Stimulated activated CD4-positive, alpha-beta T cell treated with anti-CD3 and anti-CD28 coated beads, TNF-alpha, amount 100 ng/mL, for 1 hour (primary cell): Measurements from ENCODE around the gene ZNF358.

ENCODE experiments used
- DNase-seq, 3 donors: peaks; one replicate each; pipeline ENCODE4 v3.0.0-alpha.2; 2020; ENCODE audit warnings: low read depth in 3 of 3, low spot score in 1 of 3

ZNF358 gene

DNA sequence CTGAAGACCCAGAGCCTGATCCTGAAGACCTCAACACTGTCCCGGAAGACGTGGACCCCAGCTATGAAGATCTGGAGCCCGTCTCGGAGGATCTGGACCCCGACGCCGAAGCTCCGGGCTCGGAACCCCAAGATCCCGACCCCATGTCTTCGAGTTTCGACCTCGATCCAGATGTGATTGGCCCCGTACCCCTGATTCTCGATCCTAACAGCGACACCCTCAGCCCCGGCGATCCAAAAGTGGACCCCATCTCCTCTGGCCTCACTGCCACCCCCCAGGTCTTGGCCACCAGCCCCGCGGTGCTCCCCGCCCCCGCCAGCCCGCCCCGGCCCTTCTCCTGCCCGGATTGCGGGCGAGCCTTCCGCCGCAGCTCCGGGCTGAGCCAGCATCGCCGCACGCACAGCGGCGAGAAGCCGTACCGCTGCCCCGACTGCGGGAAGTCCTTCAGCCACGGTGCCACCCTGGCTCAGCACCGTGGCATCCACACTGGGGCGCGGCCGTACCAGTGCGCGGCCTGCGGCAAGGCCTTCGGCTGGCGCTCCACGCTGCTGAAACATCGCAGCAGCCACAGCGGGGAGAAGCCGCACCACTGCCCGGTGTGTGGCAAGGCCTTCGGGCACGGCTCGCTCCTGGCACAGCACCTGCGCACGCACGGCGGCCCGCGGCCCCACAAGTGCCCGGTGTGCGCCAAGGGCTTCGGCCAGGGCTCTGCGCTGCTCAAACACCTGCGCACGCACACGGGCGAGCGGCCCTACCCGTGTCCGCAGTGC is 3.6 kb downstream of the ZNF358 start:
- no peak for DNase-seq

DNA sequence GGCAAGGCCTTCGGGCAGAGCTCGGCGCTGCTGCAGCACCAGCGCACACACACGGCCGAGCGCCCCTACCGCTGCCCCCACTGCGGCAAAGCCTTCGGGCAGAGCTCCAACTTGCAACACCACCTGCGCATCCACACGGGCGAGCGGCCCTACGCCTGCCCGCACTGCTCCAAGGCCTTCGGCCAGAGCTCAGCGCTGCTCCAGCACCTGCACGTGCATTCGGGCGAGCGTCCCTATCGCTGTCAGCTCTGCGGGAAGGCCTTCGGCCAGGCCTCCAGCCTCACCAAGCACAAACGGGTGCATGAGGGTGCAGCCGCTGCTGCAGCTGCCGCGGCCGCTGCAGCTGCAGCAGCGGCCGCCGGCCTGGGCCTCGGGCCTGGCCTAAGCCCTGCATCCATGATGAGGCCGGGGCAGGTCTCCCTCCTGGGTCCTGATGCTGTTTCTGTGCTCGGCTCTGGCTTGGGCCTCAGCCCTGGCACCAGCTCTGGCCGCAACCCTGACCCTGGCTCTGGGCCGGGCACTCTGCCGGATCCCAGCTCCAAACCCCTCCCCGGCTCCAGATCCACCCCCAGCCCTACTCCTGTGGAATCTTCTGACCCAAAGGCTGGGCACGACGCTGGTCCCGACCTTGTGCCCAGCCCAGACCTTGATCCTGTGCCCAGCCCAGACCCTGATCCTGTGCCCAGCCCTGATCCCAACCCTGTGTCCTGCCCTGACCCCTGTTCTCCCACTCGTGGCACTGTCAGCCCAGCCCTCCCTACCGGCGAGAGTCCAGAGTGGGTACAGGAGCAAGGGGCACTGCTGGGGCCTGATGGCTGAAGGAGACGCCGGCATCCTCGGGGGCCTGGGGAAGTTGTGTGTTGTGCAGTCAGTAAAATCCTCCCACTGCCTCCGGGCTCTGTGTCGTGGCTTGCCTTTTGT is 4.5 kb downstream of the ZNF358 start:
- DNase-seq, result no peak

DNA sequence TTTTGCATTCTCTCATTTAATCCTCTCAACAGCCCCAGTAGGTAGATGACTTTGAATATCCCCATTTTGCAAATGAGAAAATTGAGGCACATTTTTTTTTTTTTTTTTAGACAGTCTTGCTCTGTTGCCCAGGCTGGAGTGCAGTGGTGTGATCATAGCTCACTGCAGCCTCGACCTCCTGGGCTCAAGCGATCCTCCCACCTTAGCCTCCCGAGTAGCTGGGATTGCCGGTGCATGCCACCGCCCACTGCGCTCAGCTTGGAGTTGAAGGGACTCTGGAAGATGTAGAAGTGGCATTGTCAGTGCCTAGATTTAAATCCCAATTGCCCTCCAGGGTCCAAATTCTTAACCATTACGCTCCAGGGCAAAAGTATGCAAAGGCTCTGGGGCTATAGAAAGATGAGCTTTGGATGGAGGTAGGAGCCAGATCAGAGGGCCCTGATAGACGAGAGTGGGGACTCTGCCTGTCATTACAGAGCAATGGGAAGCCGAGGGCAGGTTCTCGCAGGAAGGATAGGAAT is 5.7 kb downstream of the ZNF358 start:
- no peak for DNase-seq

- peak; percentile 99 for DNase-seq
Observed at GRCh38 chr19:7522072-7522922, 6.4 kb downstream of the ZNF358 start, which contains the start of gene MCOLN1. Gene MCOLN1 (plus strand): TSS chr19:7522624. CDS start chr19:7522751, 127 bp downstream.

- no peak for DNase-seq
Observed at GRCh38 chr19:7522923-7523667, 7.2 kb downstream of the ZNF358 start.

- DNase-seq, result no peak
Observed at GRCh38 chr19:7524523-7524922, 8.6 kb downstream of the ZNF358 start.

DNA sequence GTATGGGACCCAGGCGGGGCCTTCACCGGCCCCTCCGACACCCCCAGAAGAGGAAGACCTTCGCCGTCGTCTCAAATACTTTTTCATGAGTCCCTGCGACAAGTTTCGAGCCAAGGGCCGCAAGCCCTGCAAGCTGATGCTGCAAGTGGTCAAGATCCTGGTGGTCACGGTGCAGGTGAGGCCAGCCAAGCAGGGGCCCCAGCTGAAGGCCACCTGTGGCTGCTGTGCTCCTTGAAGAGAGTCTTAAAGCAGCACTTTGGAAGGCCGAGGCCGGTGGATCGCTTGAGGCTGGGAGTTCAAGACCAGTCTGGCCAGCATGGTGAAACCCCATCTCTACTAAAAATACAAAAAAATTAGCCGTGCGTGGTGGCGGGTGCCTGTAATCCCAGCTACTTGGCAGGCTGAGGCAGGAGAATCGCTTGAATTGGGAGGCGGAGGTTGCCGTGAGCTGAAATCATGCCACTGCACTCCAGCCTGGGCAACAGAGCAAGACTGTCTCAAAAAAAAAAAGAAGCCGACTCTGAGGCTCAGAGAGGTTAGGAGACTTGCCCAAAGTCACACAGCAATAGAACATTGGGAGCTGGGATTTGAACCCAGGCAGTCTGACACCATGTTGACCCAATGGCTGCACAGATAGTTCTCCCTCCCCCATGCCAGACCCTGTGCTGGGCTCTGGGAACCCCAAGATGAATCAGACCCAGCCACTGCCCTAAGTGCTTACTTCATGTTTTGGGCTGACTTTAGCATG is 9.3 kb downstream of the ZNF358 start:
- no peak for DNase-seq

GRCh38 chr19:7526059-7526929 is 10.4 kb downstream of the ZNF358 start:
- no peak for DNase-seq

DNA sequence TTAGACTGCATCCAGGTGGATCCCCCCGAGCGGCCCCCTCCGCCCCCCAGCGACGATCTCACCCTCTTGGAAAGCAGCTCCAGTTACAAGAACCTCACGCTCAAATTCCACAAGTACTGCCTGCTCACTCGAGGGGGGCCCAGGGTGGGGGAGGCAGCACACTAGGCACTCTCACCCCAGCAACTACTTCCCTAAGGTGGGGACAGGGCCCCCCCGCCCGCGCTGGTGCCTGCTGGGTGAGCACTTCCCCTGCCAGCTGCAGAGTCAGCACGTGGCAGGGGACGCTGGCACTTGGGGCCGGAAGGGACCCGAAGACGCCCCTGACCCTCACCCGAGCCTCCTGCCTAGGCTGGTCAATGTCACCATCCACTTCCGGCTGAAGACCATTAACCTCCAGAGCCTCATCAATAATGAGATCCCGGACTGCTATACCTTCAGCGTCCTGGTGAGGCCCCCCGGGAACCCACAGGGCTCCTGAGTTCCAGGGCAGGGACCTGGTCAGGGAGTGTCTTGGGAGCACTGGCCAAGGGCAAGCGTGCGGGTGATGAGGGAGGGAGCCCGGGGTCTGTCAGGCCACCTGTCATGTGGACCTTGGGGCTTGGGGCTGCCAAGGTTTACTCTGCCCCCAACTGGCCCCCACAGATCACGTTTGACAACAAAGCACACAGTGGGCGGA is 11.8 kb downstream of the ZNF358 start:
- no peak for DNase-seq

DNA sequence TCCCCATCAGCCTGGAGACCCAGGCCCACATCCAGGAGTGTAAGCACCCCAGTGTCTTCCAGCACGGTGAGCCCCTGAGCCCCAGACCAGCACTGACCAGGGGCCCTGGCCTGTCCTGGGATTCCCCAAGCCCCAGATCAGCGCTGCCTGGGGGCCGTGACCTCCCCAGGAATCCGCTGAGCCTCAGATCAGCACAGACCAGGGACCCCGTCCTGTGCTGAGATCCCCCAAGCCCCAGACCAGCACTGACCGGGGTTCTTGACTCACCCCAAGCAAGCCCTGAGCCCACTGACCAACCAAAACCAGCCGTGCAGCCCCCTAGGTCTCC is 12.3 kb downstream of the ZNF358 start:
- DNase-seq, result no peak

DNA sequence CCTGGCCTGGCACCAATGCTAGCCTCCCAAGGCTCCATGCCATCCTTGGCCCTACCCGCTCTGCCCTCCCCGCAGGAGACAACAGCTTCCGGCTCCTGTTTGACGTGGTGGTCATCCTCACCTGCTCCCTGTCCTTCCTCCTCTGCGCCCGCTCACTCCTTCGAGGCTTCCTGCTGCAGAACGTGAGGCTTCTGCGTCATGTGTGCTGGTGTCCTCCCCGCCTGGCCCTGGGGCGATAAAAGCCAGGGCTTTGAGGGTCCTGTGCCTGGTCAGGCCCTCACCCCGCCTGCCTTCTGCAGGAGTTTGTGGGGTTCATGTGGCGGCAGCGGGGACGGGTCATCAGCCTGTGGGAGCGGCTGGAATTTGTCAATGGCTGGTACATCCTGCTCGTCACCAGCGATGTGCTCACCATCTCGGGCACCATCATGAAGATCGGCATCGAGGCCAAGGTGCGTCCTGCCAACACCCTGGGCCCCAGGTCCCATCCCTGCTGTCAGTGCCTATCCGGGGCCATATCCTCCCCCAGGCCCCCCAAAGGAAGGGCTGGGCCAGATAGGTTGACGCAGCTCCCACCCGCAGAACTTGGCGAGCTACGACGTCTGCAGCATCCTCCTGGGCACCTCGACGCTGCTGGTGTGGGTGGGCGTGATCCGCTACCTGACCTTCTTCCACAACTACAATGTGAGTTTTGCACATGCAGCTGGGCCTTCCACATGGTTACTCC is 12.8 kb downstream of the ZNF358 start:
- DNase-seq, result no peak

- no peak for DNase-seq
Observed at GRCh38 chr19:7529246-7529600, 13.3 kb downstream of the ZNF358 start.

DNA sequence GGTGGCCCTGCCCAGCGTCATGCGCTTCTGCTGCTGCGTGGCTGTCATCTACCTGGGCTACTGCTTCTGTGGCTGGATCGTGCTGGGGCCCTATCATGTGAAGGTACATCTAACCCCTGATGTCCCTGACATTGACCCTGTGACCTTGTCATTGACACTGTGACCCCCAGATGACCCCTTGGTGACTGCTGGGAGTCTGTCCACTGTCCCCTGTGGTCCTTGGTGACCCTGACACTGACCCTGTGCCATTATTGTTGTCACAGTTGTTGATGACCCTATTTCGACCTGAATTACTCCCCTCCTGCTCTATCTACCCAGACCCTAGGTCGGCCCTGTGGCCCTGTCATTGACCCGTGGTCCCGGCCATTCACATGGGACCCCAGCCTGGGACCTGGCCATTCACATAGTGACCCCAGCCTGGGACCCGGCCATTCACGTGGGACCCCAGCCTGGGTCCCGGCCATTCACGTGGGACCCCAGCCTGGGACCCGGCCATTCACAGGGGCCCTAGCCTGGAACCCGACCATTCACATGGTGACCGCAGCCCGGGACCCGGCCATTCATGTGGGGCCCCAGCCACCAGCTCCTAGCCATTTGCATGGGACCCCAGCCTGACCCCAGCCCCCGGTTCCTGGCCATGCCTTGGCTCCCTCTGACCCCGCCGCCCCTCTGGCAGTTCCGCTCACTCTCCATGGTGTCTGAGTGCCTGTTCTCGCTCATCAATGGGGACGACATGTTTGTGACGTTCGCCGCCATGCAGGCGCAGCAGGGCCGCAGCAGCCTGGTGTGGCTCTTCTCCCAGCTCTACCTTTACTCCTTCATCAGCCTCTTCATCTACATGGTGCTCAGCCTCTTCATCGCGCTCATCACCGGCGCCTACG is 13.9 kb downstream of the ZNF358 start:
- DNase-seq, result no peak

- DNase-seq, result no peak
Observed at GRCh38 chr19:7533281-7533885, 17.5 kb downstream of the ZNF358 start.

DNA sequence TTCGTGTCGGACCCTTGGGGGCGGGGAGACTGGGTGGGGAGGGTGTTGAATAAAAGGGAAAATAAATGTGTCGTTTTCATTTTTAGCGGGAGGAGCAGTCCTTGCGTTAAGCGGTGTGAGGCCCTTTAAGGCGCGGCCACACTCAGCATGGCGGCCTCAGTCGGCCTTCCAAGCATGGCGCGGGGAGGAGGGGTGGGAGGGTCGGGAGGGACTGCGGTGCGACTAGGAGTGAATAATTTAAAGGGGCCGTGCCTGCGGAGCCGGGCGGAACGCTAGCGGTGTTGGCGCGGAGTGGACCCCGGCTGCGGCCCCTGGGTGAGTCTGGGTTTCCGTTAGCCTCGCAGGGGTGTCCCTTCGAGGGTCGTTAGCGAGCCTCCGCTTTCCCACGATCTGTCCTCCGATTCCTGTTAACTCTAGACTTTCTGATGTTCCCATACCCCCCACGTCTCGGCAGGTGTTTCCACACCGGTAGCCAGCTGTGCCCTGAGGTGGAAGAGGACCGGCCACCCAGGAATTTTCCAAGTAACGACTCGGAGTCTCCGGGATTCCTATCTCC is 18.1 kb downstream of the ZNF358 start:
- peak; percentile 57 to 70 (median 61) for DNase-seq

DNA sequence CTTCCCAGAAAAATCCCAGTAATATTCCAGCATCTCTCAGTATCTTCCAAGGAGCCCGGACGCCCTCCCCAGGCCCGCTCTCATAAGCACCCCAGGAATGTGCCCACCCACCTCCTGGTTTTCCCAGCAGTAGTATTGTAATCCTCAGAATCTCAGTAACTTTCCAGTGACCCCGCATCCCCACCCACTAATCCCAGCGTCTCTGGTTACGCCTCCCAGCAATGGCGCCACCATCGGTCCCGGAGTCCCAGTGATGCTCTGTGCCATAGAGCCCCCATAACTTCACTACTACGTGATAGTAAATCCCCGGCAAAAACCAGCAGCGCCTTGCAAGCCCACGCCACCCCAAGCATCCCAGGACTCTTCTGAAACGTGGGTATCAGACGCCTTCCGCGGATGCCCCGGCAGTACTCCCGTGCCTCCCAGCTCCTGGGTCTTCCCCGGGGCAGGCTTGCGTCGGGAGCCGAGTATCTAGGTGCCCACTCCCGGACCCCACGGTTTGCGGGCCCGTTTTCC is 18.7 kb downstream of the ZNF358 start:
- DNase-seq, result no peak
